ENCODE measurements around the gene PSMD11. TPM values are rescaled to one million over a fixed set of nuclear protein-coding genes. Genes with fewer than 3 reads are reported as not detected.

The PSMD11 gene
- polyA plus RNA-seq, 1 of the 3 experiments (the other 2 are of a cell fraction) = 63.1 TPM

DNA sequence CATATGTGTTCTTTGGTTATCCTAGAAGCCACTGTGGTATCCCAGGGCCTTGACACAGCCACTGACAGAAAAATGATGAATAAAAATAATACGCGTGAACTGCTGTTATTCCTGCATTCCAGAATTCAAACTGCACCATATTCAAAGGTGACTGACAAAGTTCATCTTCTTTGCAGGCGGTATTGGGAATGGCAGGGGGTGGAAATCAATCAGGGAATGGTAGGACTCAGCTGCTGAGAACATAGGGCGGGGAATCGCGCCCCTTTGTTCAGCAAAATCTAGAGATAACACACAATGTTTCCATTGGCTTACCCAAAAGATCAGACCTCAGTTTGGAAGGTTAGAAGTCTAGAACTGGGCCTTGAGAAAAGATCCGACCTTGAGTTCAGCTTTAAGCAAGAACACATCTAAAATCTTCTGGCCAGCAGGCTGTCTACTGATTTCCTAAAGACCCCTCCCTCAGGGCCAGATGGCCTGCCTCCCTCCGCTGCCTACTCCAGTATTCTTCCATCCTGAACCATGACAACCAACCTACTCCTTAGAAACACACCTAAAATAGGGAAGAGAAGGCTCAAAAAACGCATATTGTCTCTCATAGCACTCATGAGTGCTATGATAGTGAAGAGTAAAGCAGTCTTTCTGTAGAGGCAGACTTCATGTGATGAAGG lies 76.6 kb downstream of the PSMD11 start:
- ChIA-PET CTCF (interaction anchor here (1.2 kb wide), 1 partner anchor 30 kb away, joined by 4 read pairs; no protein-coding TSS in a partner anchor), POLR2A (interaction anchor here (1.0 kb wide), 1 partner anchor 26 kb away, joined by 4 read pairs; no protein-coding TSS in a partner anchor)
- Histone ChIP-seq H4K20me1 (ENCODE audit: insufficient read depth) (no peaks in the 10 kb centered on the region), H3K79me2 (ENCODE audit: insufficient read depth) (no peaks in the 10 kb centered on the region), H3K4me2 (no peak overlapping the region), H3K27me3 (ENCODE audit: insufficient read depth) (no peaks in the 10 kb centered on the region), H3K36me3 (replicated peaks in 1 of 2; ENCODE audit: control insufficient read depth in 1 of 2, insufficient read depth in 2 of 2, low read length in 1 of 2) (no peaks in the 10 kb centered on the region), H3K4me1 (ENCODE audit: control insufficient read depth in 1 of 2, insufficient read depth in 2 of 2, low read depth in 1 of 2, low read length in 1 of 2) (peaks cover 10 to 19% of the 10 kb centered on the region in 2 experiments; a peak in 3 of 4 replicates), H2AFZ (ENCODE audit: low read depth) (no peak overlapping the region), H3K9me3 (no peaks in the 10 kb centered on the region), H3K27ac (ENCODE audit: low read depth in 2 of 2, low read length in 1 of 2) (no peak overlapping the region; a peak in 1 of 4 replicates), H3K4me3 (ENCODE audit: low read depth in 2 of 2, low read length in 1 of 2) (no peak overlapping the region), H3K9me2 (no peaks in the 10 kb centered on the region), H3F3A (replicated peaks; ENCODE audit: insufficient read depth) (no peaks in the 10 kb centered on the region), H3K9ac (no peak overlapping the region)
- TF ChIP-seq EP300 (IDR thresholded peaks at IDR 0.05; ENCODE audit: borderline replicate concordance in 1 of 2, low read depth in 1 of 2, low read length in 1 of 2) = no peak
- WGBS (ENCODE audit: low lambda C conversion rate) = 97% methylated on average over 9 of the region's 9 CpGs
- DNase-seq = no peak

DNA sequence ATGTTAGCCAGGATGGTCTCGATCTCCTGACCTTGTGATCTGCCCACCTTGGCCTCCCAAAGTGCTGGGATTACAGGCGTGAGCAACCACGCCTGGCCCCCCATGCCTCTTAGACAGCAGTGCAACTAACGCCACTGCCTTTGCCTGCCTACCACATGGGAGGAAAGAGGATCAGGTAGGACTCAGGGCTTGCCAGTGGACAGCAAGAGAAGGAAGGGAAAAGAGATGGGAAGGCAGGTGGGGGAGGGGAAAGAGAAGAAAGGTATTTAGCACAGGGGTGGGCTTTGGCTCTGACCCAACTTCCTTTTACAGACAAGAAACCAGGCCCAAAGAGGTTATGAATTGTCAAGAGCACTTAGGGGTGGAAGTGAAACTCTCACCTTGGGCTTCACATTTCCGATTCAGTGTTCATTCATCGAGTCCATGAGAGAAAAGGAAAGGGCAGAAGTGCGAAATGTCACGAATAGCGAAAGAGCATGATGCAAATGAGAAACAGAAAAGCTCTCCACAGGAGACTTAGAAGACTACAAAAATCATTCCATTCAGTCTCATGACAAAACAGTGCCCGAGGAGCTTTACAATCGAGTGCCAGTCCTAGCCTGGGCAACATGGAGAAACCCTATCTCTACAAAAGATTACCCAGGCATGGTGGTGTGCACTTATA lies 78.8 kb downstream of the PSMD11 start:
- Histone ChIP-seq H3K9me2 (no peaks in the 10 kb centered on the region), H4K20me1 (ENCODE audit: insufficient read depth) (no peaks in the 10 kb centered on the region), H3K27ac (ENCODE audit: low read depth in 2 of 2, low read length in 1 of 2) (no peak overlapping the region), H3K79me2 (ENCODE audit: insufficient read depth) (no peaks in the 10 kb centered on the region), H2AFZ (ENCODE audit: low read depth) (no peak overlapping the region), H3K9ac (no peak overlapping the region), H3K9me3 (no peaks in the 10 kb centered on the region), H3K4me2 (no peak overlapping the region), H3K4me3 (ENCODE audit: low read depth in 2 of 2, low read length in 1 of 2) (no peak overlapping the region), H3K36me3 (replicated peaks in 1 of 2; ENCODE audit: control insufficient read depth in 1 of 2, insufficient read depth in 2 of 2, low read length in 1 of 2) (no peaks in the 10 kb centered on the region), H3K4me1 (ENCODE audit: control insufficient read depth in 1 of 2, insufficient read depth in 2 of 2, low read depth in 1 of 2, low read length in 1 of 2) (peaks cover 10 to 22% of the 10 kb centered on the region in 2 experiments; a peak in 3 of 4 replicates), H3K27me3 (ENCODE audit: insufficient read depth) (no peaks in the 10 kb centered on the region), H3F3A (replicated peaks; ENCODE audit: insufficient read depth) (no peaks in the 10 kb centered on the region)
- ChIA-PET CTCF (interaction anchor here (1.3 to 1.4 kb wide), 2 partner anchors 41 to 79 kb away, joined by 3 read pairs; partner anchors contain the start of gene PSMD11), POLR2A (interaction anchor here (0.5 to 0.6 kb wide), 2 partner anchors 13 to 45 kb away, joined by 3 to 5 read pairs; no protein-coding TSS in a partner anchor)
- 88% methylated on average over 11 of the region's 11 CpGs for WGBS (ENCODE audit: low lambda C conversion rate)
- DNase-seq = no peak
- TF ChIP-seq, protein P1, sequence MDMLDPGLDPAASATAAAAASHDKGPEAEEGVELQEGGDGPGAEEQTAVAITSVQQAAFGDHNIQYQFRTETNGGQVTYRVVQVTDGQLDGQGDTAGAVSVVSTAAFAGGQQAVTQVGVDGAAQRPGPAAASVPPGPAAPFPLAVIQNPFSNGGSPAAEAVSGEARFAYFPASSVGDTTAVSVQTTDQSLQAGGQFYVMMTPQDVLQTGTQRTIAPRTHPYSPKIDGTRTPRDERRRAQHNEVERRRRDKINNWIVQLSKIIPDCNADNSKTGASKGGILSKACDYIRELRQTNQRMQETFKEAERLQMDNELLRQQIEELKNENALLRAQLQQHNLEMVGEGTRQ (IDR thresholded peaks at IDR 0.05; ENCODE audit: borderline replicate concordance, low read depth, low read length) = no peak
- TF ChIP-seq FOXJ3 (CRISPR knock-in tag; IDR thresholded peaks at IDR 0.05) (no peak), GATA2 (CRISPR knock-in tag; IDR thresholded peaks at IDR 0.05) (no peak), RXRA (IDR thresholded peaks at IDR 0.05; ENCODE audit: borderline replicate concordance, low read depth) (no peak), GABPA (IDR thresholded peaks at IDR 0.05; ENCODE audit: low read depth) (no peak), TEAD4 (IDR thresholded peaks at IDR 0.05; ENCODE audit: borderline replicate concordance, insufficient read depth) (no peak), SIN3A (IDR thresholded peaks at IDR 0.05; ENCODE audit: borderline replicate concordance, low read depth, low read length) (no peak), RAD21 (IDR thresholded peaks at IDR 0.05; ENCODE audit: low read length) (no peak), CHD2 (IDR thresholded peaks at IDR 0.05; ENCODE audit: low read length, partially characterized antibody) (no peak)
- TF ChIP-seq, protein P2, sequence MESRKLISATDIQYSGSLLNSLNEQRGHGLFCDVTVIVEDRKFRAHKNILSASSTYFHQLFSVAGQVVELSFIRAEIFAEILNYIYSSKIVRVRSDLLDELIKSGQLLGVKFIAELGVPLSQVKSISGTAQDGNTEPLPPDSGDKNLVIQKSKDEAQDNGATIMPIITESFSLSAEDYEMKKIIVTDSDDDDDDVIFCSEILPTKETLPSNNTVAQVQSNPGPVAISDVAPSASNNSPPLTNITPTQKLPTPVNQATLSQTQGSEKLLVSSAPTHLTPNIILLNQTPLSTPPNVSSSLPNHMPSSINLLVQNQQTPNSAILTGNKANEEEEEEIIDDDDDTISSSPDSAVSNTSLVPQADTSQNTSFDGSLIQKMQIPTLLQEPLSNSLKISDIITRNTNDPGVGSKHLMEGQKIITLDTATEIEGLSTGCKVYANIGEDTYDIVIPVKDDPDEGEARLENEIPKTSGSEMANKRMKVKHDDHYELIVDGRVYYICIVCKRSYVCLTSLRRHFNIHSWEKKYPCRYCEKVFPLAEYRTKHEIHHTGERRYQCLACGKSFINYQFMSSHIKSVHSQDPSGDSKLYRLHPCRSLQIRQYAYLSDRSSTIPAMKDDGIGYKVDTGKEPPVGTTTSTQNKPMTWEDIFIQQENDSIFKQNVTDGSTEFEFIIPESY (IDR thresholded peaks at IDR 0.05; ENCODE audit: borderline replicate concordance, low read depth) = no peak

All from SK-N-SH (cell line).